Spleen (tissue), 11 donors: ENCODE results near the gene SUMO3. TPM values are rescaled to one million over a fixed set of nuclear protein-coding genes. Genes with fewer than 3 reads are reported as not detected.

ENCODE experiments used
- DNase-seq: peaks from one replicate; pipeline ENCODE4 v3.0.0-alpha.2; 2020
- H3K27ac ChIP-seq, 8 donors: fragments of 200-600 bp; sonication (generic) in 7 of 8; 1 replicate in 4 of 8; 2 replicates in 4 of 8; pipeline versions ENCODE4 v1.5.0 to v1.8.0; 2016 to 2021; ENCODE audit warnings: inconsistent platforms in 4 of 8, mild to moderate bottlenecking in 4 of 8, moderate library complexity in 1 of 8
- H3K27me3 ChIP-seq, 7 donors: fragments of 200-600 bp; sonication (generic) in 6 of 7; replicated peaks in 1 of 7; 1 replicate in 4 of 7; 2 replicates in 3 of 7; pipeline versions ENCODE4 v1.5.0 to v1.8.0; 2016 to 2021; ENCODE audit warnings: inconsistent platforms in 3 of 7, mild to moderate bottlenecking in 1 of 7
- H3K36me3 ChIP-seq, 6 donors: fragments of 200-600 bp; sonication (generic) in 5 of 6; 1 replicate in 4 of 6; 2 replicates in 2 of 6; pipeline versions ENCODE4 v1.5.0 to v1.8.0; 2016 to 2021; ENCODE audit warnings: inconsistent platforms in 2 of 6
- H3K4me1 ChIP-seq, 6 donors: fragments of 200-600 bp; sonication (generic) in 5 of 6; 1 replicate in 3 of 6; 2 replicates in 3 of 6; pipeline versions ENCODE4 v1.5.0 to v1.8.0; 2016 to 2021; ENCODE audit warnings: inconsistent platforms in 3 of 6
- H3K4me3 ChIP-seq, 8 donors: fragments of 200-600 bp; sonication (generic) in 7 of 8; 1 replicate in 4 of 8; 2 replicates in 4 of 8; pipeline versions ENCODE4 v1.5.0 to v1.8.0; 2016 to 2021; ENCODE audit warnings: inconsistent platforms in 4 of 8, mild to moderate bottlenecking in 4 of 8, moderate library complexity in 2 of 8
- H3K9me3 ChIP-seq, 8 donors: fragments of 200-600 bp; sonication (generic) in 7 of 8; 1 replicate in 4 of 8; 2 replicates in 4 of 8; pipeline versions ENCODE4 v1.5.0 to v1.8.0; 2016 to 2021; ENCODE audit warnings: inconsistent platforms in 4 of 8
- CTCF ChIP-seq, 11 experiments: fragments of 200-600 bp in 7 of 11; fragments of 450-650 bp in 4 of 11; sonication (generic) in 4 of 11; IDR thresholded peaks in 8 of 11; conservative IDR thresholded peaks in 3 of 11; 1 replicate in 7 of 11; 2 replicates in 4 of 11; pipeline versions ENCODE4 v1.4.0 to v1.8.0; 2016 to 2021; ENCODE audit warnings: antibody characterized with exemption in 11 of 11, inconsistent platforms in 4 of 11, mild to moderate bottlenecking in 1 of 11
- POLR2A ChIP-seq, 3 donors: fragments of 450-650 bp; IDR thresholded peaks; one replicate each; pipeline ENCODE4 v1.5.1; 2017; ENCODE audit warnings: antibody characterized with exemption in 3 of 3, mild to moderate bottlenecking in 1 of 3
- POLR2AphosphoS5 ChIP-seq, 3 donors: sonication (generic); formaldehyde crosslinking; IDR thresholded peaks; one replicate each; pipeline ENCODE4 v1.5.1; 2017; ENCODE audit warnings: antibody characterized with exemption in 3 of 3
- WGBS, 5 donors: extraction: QIAGEN DNeasy Blood & Tissue Kit in 3 of 5; methylation state at CpG; one replicate each; pipeline versions ENCODE4 v1.1.5 to v1.1.7; 2013 to 2018; 5-methylcytosine and 5-hydroxymethylcytosine counted together
- intact Hi-C: fragments of 100-400 bp; cut with DNase I; formaldehyde crosslinking; loops from one replicate; pipeline ENCODE4 v1.15.0; 2023; ENCODE audit warnings: low total_unique reads
- polyA plus RNA-seq, 3 donors: library from polyadenylated mRNA; stranded (reverse); fragments of 200-250 nt; gene quantifications; one replicate each; pipeline ENCODE4 v1.2.1, GENCODE V29; 2013
- total RNA-seq, 7 donors: library from RNA; depleted of rRNA in 3 of 7; stranded (reverse); fragments of >200 nt in 3 of 7; fragmentation: NEBNext Ultra II Directional in 4 of 7; extraction: Animal tissue kit (Norgen Biotek cat#: 25700) in 4 of 7; gene quantifications; one replicate each; pipeline versions ENCODE4 v1.1.0 to v1.2.1, GENCODE V29; 2016 to 2021
- donor health status: healthy with polysubstance abuse.
- donor health status: DM: no; HTN: no; CAD: no; lungs with moderate emphysema.
- donor health status: DM: no; HTN: no; CAD: no.
- donor health status: Bipolar disorder and iron deficiency.
- donor health status: healthy.
- donor health status: DM: no; HTN: no; CAD: no.
- donor health status: DM: yes; HTN: yes; CAD: no.

The SUMO3 gene
- total and polyA plus RNA-seq, 10 donors, result 38.2 to 101 (median 68.4) TPM

DNA sequence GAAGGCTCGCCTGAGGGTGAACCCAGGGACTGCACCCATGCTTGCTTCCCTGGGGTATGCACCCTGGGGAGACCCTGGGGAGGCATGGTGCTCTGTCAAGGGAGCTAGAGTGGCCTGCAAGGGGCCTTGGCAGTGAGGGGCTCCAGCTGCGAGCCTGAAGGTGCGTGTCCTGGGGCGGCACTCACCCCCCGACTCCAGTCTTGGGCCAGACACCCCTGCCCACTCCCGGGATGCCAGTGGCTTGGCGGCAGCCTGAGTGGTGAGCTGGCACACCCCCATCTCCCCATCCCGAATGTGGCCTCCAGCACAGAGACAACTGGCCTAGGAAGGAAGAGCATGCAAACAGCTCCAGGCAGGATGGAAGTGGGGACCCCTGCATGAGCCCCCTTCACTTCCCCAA lies 2.6 kb downstream of the SUMO3 start:
- intact Hi-C loops, result loop anchor here (5.0 kb wide), 1 partner anchor 57 kb away; the partner anchor contains the start of gene PTTG1IP
- Histone ChIP-seq H3K27me3 (no peaks in the 10 kb centered on the region), H3K9me3 (peaks cover 0 to 11% (median 7%) of the 10 kb centered on the region in 8 donors), H3K4me3 (no peak overlapping the region), H3K4me1 (peaks cover 10 to 80% (median 38%) of the 10 kb centered on the region in 6 donors), H3K36me3 (peaks cover 0 to 39% (median 17%) of the 10 kb centered on the region in 6 donors), H3K27ac (no peak overlapping the region)
- WGBS, 5 donors, result 75 to 100% (median 91%) methylated on average over 1 to 8 of the region's 8 CpGs
- no peak for TF ChIP-seq POLR2AphosphoS5 (IDR thresholded peaks at IDR 0.05)
- TF ChIP-seq CTCF (IDR thresholded peaks at IDR 0.05 in 8 of 11, conservative IDR thresholded peaks at IDR 0.05 in 3 of 11), result no peak
- no peak for TF ChIP-seq POLR2A (IDR thresholded peaks at IDR 0.05)
- no peak for DNase-seq

DNA sequence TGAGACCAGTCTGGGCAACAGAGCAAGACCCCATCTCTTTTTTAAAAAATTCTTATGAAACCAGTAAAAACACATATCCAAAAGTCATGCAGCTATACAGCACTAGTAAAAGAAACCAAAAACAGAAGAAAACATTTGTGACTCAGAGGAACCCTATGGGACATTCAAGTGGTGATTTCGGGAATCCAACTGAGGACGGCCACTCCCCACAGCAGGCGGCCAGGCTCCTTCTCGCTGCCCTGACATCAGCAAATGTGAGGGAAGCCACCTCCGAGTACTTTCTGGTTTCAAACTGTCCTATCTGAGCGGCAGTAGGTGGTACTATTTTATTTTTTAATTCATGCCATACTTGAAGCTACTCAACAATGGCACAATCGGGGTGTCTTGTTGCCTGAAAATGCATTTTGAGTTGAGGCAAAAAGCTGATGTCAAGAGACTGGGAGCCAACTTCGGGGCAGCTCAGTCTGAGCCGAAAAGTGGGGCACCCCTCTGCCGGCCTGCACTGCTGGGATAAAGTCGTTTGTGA lies 3.3 kb downstream of the SUMO3 start:
- no peak for DNase-seq
- H3K27ac ChIP-seq, result no peak overlapping the region
- H3K9me3 ChIP-seq, result peaks cover 0 to 5% (median 1%) of the 10 kb centered on the region in 8 donors
- TF ChIP-seq POLR2A (IDR thresholded peaks at IDR 0.05) (no peak), POLR2AphosphoS5 (IDR thresholded peaks at IDR 0.05) (no peak), CTCF (IDR thresholded peaks at IDR 0.05 in 8 of 11, conservative IDR thresholded peaks at IDR 0.05 in 3 of 11) (no peak)
- H3K4me3 ChIP-seq, result no peak overlapping the region
- no peaks in the 10 kb centered on the region for H3K27me3 ChIP-seq
- peaks cover 0 to 46% (median 21%) of the 10 kb centered on the region in 6 donors for H3K36me3 ChIP-seq
- peaks cover 10 to 87% (median 40%) of the 10 kb centered on the region in 6 donors for H3K4me1 ChIP-seq
- 85 to 93% (median 89%) methylated on average over 11 of the region's 11 CpGs for WGBS, 5 donors
- intact Hi-C loops, result loop anchor here (5.0 kb wide), 1 partner anchor 58 kb away; the partner anchor contains the start of gene PTTG1IP

DNA sequence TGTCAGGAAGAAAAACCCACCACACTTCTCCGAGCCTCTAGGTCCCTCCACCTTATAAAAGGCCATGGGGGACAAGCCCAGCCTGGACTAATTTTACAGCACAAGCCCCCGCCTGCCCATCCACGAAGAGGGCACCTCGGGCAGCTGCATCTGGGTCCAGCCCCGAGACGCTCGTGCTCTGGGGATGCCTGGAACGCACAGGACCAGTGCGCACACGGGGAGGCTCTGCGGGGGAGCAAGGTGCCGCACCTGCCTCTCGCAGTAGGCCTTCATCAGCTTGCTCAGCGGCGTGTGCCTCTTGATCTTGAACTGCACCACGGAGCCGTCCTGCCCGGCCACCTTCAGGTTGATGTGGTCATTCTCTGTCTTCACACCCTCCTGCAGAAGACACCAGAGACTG lies 4.1 kb downstream of the SUMO3 start:
- peaks cover 10 to 87% (median 37%) of the 10 kb centered on the region in 6 donors for H3K4me1 ChIP-seq
- 88 to 92% (median 91%) methylated on average over 17 to 18 of the region's 18 CpGs for WGBS, 5 donors
- H3K27me3 ChIP-seq, result no peaks in the 10 kb centered on the region
- H3K27ac ChIP-seq, result no peak overlapping the region
- intact Hi-C loops, result no loop called here
- no peak for TF ChIP-seq CTCF (IDR thresholded peaks at IDR 0.05 in 8 of 11, conservative IDR thresholded peaks at IDR 0.05 in 3 of 11)
- peak in 1 of 3 donors; percentile 47 for TF ChIP-seq POLR2AphosphoS5 (IDR thresholded peaks at IDR 0.05)
- no peak for TF ChIP-seq POLR2A (IDR thresholded peaks at IDR 0.05)
- no peak for DNase-seq
- no peak overlapping the region for H3K4me3 ChIP-seq
- no peaks in the 10 kb centered on the region for H3K9me3 ChIP-seq
- H3K36me3 ChIP-seq, result peaks cover 0 to 54% (median 30%) of the 10 kb centered on the region in 6 donors

DNA sequence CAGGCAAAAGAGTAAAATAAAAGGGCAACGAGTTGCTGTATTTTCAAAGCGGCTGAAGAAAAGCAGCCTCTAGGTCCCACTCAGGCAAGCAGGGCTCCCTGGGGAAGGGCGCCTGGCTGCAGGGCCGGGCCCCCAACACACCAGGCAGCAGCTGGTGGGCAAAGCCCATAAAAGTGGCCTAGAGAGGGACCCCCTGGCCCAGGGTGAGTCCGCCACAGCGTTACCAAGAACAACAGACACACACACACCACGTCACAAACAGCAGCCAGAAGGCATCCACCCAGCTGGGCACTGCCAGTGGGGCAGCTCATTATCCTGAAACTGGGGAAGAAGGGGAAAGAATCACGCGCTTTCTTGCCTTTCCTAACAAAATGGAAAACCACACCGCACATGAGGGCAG lies 4.7 kb downstream of the SUMO3 start:
- intact Hi-C loops, result no loop called here
- no peaks in the 10 kb centered on the region for H3K9me3 ChIP-seq
- H3K36me3 ChIP-seq, result peaks cover 0 to 60% (median 35%) of the 10 kb centered on the region in 6 donors
- WGBS, 5 donors, result 83 to 96% (median 94%) methylated on average over 9 to 10 of the region's 10 CpGs
- no peak overlapping the region for H3K27ac ChIP-seq
- H3K27me3 ChIP-seq, result no peaks in the 10 kb centered on the region
- H3K4me3 ChIP-seq, result no peak overlapping the region
- H3K4me1 ChIP-seq, result peaks cover 10 to 82% (median 33%) of the 10 kb centered on the region in 6 donors
- no peak for DNase-seq
- TF ChIP-seq POLR2A (IDR thresholded peaks at IDR 0.05), result no peak
- no peak for TF ChIP-seq CTCF (IDR thresholded peaks at IDR 0.05 in 8 of 11, conservative IDR thresholded peaks at IDR 0.05 in 3 of 11)
- TF ChIP-seq POLR2AphosphoS5 (IDR thresholded peaks at IDR 0.05), result no peak
